Breast epithelium (tissue), 3 donors: ENCODE measurements around the gene MYLK.

Experiments used
- POLR2A ChIP-seq: fragments of 450-650 bp; IDR thresholded peaks from one replicate; pipeline ENCODE4 v1.6.1; 2016; ENCODE audit warnings: antibody characterized with exemption, mild to moderate bottlenecking, moderate library complexity
- POLR2AphosphoS5 ChIP-seq, 3 donors: sonication (generic); formaldehyde crosslinking; IDR thresholded peaks; one replicate each; pipeline ENCODE4 v1.6.1; 2017; ENCODE audit warnings: antibody characterized with exemption in 3 of 3
- TF ChIP-seq, protein P1 (sequence below), 3 donors: fragments of 450-650 bp; IDR thresholded peaks; one replicate each; pipeline ENCODE4 v1.5.1; 2016 to 2017; ENCODE audit warnings: antibody characterized with exemption in 3 of 3, mild to moderate bottlenecking in 3 of 3, moderate library complexity in 3 of 3

DNA sequence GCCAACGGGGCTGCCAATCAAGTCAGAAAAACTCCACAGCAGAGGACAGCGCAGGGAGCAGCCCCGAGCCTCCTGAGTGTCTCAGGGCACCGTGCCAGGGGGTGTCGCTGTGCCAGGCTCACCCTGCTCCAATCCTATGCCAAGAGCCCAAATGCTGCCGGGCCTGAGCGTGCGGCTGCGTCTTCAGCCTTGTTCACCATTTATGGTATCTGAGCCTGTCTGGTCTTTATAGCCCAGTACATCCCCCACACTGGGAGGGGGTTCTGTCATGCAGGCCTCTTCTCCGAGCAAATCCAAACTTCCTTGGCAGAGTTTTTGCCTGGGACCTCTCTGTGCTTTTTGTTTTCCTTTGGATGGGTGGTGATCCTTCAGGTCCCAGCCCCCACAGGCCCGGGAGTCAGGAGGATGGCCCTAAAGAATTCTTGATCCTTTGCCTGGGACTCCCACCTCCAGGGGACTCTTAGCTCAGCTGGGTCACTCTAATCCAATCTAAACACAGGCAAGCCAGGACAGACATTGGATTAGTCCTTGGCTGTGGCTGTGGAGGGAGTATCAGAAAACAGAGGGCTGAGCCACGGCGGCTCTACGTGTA, 164.2 kb downstream of the MYLK start:
- TF ChIP-seq, protein P1, sequence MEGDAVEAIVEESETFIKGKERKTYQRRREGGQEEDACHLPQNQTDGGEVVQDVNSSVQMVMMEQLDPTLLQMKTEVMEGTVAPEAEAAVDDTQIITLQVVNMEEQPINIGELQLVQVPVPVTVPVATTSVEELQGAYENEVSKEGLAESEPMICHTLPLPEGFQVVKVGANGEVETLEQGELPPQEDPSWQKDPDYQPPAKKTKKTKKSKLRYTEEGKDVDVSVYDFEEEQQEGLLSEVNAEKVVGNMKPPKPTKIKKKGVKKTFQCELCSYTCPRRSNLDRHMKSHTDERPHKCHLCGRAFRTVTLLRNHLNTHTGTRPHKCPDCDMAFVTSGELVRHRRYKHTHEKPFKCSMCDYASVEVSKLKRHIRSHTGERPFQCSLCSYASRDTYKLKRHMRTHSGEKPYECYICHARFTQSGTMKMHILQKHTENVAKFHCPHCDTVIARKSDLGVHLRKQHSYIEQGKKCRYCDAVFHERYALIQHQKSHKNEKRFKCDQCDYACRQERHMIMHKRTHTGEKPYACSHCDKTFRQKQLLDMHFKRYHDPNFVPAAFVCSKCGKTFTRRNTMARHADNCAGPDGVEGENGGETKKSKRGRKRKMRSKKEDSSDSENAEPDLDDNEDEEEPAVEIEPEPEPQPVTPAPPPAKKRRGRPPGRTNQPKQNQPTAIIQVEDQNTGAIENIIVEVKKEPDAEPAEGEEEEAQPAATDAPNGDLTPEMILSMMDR (IDR thresholded peaks at IDR 0.05) = no peak
- TF ChIP-seq POLR2A (no peak), POLR2AphosphoS5 (IDR thresholded peaks at IDR 0.05) (no peak)
